MM.1S (cell line): Measurements from ENCODE around the gene RNU1-3.
"Not testable (repeated sequence)": the region's sequence is repeated elsewhere in the genome, so short reads cannot be mapped to it uniquely, and the experiment has no call there.

Source experiments
- CTCF ChIP-seq: fragments of 300-600 bp; sonication (generic); IDR thresholded peaks from 2 replicates; pipeline ENCODE4 v1.5.1; 2016; ENCODE audit warnings: antibody characterized with exemption, low read length, mixed read lengths
- EZH2 ChIP-seq: fragments of 300-600 bp; sonication (generic); optimal IDR thresholded peaks from 2 replicates; pipeline ENCODE3; 2017; ENCODE audit warnings: low read depth, mild to moderate bottlenecking, antibody characterized with exemption, low read length, mixed read lengths
- EZH2phosphoT487 ChIP-seq: fragments of 300-600 bp; sonication (generic); IDR thresholded peaks from 2 replicates; pipeline ENCODE4 v1.6.1; 2018; ENCODE audit warnings: antibody characterized with exemption, low read length

- TF ChIP-seq CTCF, EZH2, EZH2phosphoT487: not testable (repeated sequence)
These were observed 37.9 kb upstream of the RNU1-3 start for GRCh38 chr1:16704502-16705100.
